HG03565 (cell line): ENCODE measurements around the gene OBP2A.

ENCODE experiments used
- ATAC-seq: cut with Tn5 transposase; IDR thresholded peaks from one replicate; pipeline ENCODE4 v1.9.1; 2021; ENCODE audit warnings: mild to moderate bottlenecking, moderate library complexity; ENCODE audit not compliant: unreplicated experiment

The OBP2A gene

DNA sequence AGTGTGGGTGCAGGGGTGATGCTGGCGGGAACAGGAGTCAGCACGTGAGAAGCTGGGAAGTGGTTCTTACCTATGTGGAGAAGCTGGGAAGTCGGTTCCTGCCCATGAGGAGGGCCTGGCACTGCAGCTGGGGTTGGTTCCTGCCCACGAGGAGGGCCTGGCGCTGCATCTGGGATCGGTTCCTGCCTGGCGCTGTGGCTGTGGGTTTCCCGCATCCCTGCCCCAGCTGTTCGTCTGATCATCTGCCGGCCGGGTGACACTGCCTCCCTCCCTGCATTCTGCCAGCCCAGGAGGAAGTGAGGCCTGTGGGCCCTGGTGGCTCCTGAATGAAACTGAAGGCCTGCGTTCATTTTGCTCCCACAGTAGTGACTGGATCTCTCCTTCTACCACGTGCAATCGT, 5.1 kb downstream of the OBP2A start:
- ATAC-seq, result no peak

DNA sequence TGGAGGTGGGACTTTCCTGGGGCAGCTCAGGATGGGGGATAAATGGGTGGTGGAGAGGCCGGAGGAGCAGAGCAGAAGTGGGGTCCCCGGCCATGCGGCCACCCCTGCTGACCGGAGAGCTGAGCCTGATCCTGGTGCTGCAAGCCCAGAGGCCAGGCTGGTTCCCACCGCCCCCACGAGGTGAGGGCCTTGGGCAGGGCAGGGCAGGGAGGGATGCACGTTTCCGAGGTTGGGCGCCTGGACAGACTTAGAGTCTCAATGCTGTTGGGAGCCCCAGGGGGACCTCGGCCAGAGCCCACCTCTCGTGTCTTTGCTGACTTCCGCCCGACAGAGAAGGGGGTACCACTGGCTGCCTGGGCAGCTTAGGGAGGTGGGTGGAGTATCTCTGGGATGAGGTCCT, 5.5 kb downstream of the OBP2A start:
- no peak for ATAC-seq

DNA sequence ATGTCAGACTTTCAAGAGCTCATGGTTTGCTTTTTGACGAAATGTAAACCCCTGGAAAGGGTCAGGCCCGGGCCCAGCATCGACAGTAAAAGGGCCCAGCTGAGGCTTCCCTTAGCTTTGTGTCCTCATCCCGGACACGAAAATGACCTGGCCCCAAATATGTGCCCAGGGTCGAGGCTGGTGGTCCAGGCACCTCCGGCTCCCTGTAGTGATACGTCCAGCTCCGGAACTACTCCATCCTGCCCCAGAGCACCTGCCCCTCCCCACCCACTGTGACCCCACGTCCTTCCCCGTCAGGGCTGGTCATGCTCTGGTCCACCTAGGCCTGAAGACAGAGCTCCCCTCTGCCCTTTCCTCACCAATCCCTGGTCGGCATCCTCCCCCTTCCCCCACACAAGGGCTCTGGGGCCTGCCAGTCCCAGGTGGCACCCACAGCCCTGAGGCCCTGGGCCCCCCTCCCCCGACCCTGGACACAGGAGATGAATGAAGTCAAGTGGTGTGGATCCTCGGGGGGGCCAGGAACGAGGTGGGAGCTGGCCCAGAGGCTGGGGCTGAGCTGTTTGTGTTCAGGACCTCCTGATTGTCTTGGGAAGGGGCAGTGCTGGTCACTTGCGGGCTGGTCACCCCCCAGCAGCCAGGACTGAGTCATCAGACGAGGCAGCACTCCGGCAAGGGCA, 6.2 kb downstream of the OBP2A start:
- ATAC-seq, result no peak

DNA sequence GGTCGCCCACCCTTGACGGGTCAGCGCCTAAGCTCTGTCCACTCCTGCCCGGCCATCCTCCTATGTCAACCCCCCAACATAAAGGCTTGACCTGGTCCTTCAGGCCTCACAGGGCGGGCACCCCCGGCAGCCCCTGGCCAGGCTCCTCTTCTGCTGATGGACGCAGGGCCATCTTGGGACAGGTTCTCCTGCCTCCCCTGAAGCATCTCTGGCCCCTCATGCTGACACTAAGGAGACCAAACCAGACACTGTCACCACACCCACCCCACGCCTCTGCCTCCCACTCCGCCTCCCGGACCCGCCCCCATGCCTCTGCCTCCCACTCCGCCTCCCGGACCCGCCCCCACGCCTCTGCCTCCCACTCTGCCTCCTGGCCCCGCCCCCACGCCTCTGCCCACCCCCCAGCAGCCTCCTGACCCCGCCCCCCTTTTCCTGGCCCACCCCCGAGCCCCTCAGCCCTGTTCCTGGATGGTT, 6.8 kb downstream of the OBP2A start:
- no peak for ATAC-seq

GRCh38 chr9:135554718-135555117, 8.8 kb downstream of the OBP2A start:
- ATAC-seq, result no peak

DNA sequence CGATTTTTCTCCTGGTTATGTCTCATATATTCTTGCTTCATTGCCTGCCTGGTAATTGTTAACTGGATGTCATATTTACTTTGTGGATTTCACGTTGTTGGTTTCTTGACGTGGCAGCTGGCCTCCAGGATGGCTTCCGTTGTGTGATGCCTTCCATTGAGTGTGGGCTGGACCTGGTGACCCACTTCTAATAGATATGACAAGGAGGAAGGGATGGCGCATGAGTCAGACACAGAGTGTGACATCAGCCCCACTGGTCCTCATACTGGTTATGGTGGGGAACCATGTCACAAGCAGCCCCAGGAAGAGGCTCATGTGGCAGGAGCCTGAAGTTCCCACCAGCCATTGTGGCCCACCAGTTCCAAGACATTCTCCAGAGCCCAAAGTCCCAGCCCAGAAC, 9.3 kb downstream of the OBP2A start:
- ATAC-seq, result no peak

GRCh38 chr9:135555910-135556309, 10.0 kb downstream of the OBP2A start:
- ATAC-seq, result no peak

GRCh38 chr9:135559606-135560005, 13.7 kb downstream of the OBP2A start:
- ATAC-seq, result no peak

DNA sequence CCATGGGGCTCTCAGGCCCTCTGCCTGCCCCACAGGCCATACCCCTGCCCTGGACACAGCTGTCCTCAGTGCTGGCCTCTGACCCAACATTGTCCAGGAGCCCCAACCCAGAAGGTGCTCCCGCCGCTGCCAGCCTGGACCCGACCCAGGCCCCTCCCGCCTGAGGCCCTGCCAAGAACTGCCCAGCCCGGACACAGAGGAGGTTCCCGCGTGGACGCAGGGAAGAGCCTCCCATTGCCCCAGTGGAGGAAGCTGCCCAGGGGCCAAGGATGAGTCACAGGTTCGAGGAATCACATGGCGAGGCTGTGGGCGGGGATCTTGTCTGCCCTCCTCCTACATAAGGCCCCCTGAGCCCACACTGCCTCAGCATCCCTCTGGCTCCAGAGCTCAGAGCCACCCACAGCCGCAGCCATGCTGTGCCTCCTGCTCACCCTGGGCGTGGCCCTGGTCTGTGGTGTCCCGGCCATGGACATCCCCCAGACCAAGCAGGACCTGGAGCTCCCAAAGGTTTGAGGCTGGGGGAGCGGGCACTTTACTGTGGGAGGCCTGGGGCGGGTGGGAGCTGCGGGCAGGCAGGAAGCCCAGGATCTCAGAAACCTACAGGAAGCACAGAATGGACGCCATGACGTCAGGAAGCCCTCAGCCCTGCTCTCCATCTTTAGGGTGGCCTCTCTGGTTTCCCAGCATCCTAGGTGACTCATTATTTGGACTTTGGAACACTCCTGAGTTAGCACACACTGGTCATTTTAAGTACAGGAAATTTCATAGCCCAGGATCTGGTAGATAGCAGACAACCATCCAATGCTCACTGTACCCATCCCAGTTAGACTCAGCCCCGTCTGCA, 15.7 kb downstream of the OBP2A start, which contains the start of gene PAEP:
Gene PAEP, plus strand, starts transcription at position 366 of the 844 bp plus-strand sequence.
- no peak for ATAC-seq

DNA sequence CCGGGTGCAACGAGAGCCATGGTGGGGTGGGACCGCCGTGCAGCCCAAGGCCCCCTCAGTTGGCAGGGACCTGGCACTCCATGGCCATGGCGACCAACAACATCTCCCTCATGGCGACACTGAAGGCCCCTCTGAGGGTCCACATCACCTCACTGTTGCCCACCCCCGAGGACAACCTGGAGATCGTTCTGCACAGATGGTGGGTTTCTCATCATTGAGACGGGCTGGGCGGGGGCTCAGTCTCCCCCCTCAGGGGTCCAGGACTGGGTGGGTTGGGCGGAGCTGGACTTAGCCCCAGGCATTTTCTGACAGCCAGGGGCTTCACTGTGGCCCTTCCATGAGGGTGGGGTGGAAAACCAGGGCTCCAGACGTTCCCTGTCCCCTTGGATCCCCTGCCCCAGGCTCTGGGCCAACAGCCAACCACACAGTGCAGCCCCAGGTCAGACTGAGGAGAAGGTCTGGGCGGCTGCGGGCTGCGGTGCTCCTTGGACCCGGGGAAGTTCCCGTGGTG, 16.4 kb downstream of the OBP2A start:
- no peak for ATAC-seq

DNA sequence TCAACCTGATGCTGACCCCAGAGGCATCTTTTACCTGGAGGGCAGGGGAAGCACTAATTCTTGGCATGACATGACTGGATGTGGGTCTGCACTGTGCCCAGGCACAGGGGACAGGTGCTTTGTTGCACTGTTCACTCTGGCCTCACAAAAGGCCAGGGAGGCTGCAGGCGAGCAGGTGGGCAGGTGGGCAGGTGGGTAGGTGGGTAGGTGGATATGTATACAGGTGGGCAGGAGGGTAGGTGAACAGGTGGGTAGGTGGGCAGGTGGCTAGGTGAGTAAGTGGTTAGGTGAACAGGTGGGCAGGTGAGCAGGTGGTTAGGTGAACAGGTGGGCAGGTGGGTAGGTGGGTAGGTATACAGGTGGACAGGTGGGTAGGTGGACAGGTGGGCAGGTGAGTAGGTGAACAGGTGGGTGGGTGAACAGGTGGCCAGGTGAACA, 17.1 kb downstream of the OBP2A start:
- no peak for ATAC-seq

DNA sequence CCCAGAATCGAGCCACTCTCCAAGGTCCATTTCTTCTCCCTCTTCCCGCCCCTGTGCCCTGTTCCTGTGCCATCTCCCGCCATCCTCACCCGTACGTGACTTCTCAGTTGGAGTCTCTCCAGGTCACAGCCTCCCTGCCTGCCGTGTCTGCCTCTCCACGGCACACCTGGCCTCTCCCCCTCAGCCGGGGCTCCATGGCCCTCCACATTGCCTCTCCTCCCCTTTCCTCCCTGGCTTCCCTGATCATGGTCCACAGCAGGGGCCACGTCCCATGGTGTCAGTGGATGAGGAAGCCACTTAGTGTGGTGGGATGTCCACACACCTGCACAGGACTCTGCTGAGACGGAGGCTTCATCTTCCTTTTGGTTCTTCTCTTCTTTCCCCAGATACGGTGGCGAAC, 17.9 kb downstream of the OBP2A start:
- no peak for ATAC-seq

DNA sequence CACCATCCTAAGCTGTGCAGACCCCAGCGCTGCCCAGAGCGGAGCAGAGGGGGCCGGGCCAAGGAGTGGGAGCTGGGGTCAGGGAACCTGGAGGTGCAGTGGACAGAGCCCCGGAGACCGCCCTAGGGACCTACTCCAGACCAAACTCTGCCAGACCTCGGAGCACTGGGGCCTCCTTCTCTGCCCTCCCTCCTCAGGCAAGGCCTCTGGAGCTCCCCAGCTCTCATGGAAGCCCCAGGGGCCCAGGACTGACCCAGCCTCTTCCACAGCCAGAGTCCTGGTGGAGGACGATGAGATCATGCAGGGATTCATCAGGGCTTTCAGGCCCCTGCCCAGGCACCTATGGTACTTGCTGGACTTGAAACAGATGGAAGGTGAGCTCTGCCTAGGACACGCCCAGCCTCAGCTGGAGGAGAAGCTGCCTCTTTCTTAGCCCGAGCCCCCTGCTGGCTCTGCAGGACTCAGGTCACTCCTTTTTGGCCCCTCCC, 19.3 kb downstream of the OBP2A start:
- ATAC-seq, result no peak

- no peak for ATAC-seq
These were observed 19.7 kb downstream of the OBP2A start for GRCh38 chr9:135565636-135566035.

DNA sequence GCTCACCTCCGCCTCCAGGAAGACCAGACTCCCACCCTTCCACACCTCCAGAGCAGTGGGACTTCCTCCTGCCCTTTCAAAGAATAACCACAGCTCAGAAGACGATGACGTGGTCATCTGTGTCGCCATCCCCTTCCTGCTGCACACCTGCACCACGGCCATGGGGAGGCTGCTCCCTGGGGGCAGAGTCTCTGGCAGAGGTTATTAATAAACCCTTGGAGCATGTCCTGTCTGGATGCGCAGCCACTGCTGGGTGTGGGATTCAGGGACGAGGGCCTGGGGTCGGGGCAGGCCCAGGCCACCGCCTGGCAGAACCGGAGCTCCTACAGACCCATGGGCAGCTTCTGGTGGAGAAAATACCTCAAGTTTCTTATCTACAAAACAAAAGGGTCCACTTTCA, 20.6 kb downstream of the OBP2A start:
- no peak for ATAC-seq

DNA sequence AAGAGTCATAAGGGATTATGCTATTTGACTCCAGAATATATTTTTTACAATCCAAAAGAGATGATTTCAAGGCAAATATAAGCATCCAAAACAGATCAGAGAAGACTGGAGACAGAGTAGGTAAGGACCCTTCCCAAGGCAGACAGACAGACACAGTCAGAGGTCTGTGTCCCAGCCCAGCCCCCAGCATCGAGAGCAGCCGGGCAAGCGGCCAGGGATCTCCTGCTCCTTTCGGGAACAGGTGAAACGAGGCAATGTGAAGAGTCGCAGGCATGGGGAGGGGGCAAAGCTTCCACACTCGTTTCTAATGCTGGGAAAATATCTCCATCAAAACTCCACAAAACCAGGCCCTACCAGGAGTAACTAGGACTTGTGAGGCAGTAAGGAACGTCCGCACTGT, 21.4 kb downstream of the OBP2A start:
- ATAC-seq, result no peak

DNA sequence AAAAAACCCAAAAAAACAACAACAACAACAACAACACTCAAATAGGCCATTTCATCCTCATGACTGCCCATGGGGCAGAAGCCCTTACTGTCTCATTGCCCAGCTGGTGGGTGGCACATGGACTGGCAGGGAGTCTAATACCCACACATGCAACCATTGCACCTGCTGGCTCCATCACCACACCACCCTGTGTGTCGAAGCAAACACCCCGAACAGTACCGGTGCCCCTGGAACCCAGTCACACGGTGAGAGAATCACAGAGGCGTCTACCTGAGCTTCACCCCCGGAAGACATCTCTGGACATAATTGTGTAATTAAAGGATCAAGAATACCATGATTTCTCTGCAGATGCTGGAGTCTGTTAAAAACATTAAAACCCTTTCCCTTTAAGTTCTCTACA, 22.1 kb downstream of the OBP2A start:
- no peak for ATAC-seq

DNA sequence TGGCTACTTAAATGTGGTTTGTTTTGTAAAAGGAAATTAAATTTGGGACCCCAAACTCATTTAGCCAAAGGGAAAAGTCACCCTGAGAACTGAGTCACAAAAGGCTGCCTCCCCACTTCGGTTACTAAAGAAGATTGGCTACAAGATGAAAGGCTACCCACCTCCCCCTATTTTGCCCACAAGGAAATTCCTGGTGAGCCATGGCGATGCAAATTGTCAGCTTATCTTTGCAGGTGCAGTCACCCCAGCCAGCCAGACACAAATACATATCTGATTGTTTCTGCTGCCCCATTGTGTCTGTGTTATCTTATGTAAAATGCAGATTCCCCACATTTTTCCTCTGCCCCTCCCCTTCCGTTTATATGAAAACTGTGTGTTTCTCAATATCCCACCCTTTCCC, 24.5 kb downstream of the OBP2A start:
- ATAC-seq, result no peak

- ATAC-seq, result no peak
These were observed 26.3 kb downstream of the OBP2A start for GRCh38 chr9:135572233-135572632.

DNA sequence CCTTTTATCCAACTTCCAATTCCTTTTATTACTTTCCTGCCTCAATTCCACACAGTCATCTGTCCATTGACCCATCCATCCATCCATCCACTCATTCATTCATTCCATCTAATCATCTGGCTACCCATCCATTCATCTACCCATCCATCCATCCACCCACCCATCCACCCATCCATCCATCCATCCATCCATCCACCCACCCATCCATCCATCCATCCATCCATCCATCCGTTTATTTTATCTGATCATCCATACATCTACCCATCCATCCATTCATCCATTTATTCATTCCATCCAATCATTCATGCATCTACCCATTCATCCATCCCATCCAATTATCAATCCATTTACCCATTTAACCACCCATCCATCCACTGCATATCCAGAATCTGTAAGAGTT, 27.2 kb downstream of the OBP2A start:
- ATAC-seq, result no peak

GRCh38 chr9:135574331-135574730, 28.4 kb downstream of the OBP2A start:
- no peak for ATAC-seq

GRCh38 chr9:135574943-135575342, 29.0 kb downstream of the OBP2A start:
- ATAC-seq, result no peak
